NCI-H82 (cell line): ENCODE measurements around the gene GABRB1.

Source experiments
- DNase-seq: peaks from one replicate; lab custom pipeline; 2025; lab: John Stamatoyannopoulos, UW

Gene GABRB1

GRCh38 chr4:47386561-47387235 is 355.3 kb downstream of the GABRB1 start:
- no peak for DNase-seq

- DNase-seq, result no peak
Measured at GRCh38 chr4:47390428-47391125, 359.2 kb downstream of the GABRB1 start.

DNA sequence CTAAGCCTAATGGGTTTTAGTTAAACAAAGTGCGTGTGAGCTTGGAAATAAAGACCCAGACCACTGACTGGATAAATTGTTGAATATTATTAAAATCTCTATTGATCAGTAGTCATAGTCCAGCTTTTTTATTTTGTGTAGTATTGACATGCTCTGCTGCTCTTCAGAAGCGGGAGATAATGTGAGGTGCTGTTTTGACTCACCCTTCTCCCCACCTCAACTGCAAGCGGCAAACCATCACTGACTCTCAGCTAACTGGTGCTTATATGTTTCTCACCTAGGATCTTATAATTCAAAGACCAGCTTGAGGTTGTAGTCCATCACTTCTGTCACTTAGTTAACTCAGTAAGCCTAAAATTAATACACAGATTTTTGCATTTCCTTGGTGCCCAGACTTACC is 359.9 kb downstream of the GABRB1 start:
- DNase-seq, result no peak

DNA sequence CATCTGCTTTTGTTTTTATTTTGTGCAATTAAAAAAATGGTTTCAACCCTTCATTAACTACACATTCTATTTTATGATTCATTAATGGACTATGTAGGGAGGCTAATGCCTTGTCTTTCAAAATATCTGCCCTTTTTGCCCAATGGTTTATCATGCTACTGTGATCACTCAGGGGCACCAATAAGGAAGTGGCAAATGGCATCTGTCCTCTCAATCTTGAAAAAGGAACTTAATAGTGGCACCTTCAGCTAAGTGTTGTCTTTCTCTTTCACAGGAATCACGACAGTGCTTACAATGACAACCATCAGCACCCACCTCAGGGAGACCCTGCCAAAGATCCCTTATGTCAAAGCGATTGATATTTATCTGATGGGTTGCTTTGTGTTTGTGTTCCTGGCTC is 375.0 kb downstream of the GABRB1 start:
- no peak for DNase-seq

DNA sequence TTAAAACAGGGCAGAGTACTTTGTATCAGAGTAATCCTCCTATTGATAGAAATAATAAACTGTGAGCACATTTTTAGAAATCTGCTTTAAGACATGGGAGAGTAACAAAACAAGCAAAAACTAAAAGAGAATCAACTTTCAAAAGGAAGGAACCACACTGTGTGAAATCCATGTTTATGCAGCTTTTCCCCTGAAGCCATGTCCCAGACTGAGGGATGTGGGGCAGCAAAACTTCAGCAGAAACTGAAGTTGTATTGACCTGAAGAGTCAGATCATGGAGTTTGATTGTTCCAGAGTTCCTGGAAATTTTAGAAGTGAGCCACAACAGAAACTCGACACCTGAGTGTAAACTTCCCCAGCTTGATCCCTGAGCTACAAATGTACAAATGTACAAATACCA is 378.9 kb downstream of the GABRB1 start:
- no peak for DNase-seq

DNA sequence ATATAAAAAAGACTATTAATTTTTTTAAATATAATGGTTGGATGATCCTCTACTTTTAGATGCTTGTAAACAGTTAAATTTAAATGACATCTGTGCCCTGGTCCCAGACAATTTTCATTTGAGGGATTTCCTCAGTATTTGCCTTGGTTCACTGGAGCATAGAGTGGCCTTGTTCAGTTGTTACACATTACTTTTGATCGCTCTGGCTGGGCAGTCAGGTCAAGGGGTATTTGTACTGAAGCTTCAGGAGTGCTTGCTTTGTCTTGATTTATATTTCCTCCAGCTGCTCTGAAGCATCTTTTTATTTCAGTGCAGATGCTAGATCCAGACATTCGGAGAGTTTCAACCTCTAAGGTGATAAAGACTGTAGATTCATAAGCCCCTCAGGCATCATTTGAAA is 382.2 kb downstream of the GABRB1 start:
- no peak for DNase-seq

GRCh38 chr4:47415719-47416118 is 384.4 kb downstream of the GABRB1 start:
- no peak for DNase-seq

- no peak for DNase-seq
Measured at GRCh38 chr4:47418147-47418546, 386.8 kb downstream of the GABRB1 start.

DNA sequence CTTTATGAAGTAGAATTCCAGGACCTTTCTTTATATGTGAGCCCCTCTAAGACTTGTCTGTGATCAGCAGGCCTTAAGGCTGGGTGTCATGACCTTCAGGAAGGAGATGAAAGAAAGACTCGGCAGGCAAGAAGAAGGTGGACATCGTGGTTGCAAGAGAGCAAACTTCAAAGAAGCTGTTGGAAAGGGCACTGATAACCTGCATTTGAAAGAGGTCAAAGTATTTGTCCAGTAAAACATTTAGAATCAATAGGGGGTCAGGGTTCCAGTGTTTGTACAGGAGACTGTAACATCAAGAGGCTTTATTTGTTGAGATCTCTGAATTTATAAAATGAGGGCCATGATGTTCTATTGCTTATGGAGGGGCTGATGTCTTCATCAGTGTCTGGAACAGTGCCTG is 387.9 kb downstream of the GABRB1 start:
- DNase-seq, result no peak

DNA sequence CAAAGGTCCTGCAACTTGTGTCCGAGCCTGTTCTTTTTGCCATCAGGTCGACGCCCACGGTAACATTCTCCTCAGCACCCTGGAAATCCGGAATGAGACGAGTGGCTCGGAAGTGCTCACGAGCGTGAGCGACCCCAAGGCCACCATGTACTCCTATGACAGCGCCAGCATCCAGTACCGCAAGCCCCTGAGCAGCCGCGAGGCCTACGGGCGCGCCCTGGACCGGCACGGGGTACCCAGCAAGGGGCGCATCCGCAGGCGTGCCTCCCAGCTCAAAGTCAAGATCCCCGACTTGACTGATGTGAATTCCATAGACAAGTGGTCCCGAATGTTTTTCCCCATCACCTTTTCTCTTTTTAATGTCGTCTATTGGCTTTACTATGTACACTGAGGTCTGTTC is 394.3 kb downstream of the GABRB1 start:
- DNase-seq, result no peak

DNA sequence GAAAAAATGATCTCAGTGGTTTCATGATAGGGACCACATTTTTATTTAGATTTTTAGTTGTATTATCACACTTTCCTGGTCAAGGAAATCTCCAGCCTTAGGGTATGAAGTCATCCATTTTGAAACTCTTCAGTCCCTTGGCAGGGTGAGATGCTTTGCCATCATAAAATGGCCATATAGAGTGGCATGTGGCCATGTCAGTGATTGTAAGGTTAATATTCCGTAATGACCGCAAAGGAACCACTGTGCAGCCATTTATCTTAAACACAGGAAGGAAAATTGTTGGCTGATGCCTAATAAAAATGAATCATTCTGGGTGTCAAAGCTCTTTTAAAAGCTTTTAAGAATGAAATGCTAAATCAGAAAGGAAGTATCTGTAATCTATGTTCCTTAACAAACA is 396.6 kb downstream of the GABRB1 start:
- DNase-seq, result no peak

DNA sequence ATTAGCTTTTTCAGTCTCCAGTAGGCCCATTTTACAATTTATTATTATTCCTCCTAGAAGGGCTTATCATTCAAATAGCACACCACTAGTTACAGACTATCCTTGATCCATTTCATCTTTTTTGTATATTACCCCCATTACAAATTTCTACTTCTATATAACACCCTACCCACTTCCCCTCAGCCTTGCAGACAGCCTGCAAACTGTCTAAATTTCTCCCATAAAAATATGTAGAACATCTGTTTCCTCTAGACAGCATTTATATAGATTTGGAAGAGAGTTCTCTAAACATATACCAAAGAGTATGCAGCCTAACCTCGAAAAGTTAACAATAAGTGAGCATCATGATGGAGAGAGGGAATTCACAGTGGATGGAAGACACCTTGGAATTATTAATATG is 401.4 kb downstream of the GABRB1 start:
- no peak for DNase-seq

GRCh38 chr4:47434931-47435330 is 403.6 kb downstream of the GABRB1 start:
- no peak for DNase-seq

DNA sequence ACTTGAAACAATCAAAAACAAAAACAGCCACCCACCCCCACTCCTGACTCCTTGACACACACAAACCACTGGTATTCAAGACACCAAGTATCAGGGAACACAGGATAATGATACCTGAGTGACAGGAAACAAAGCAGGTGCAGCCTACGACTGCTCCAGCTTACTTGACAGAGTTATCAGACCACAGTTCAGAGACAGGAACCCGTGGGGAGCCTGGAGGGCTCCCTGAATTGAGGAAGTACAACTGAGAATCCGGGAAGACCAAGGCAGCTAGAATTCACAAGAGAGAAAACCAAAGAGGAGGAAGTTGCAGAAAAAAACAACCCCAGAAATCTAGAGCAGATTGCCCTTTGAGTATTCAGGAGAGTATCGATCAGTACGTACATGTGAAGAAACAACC is 411.6 kb downstream of the GABRB1 start:
- DNase-seq, result no peak

DNA sequence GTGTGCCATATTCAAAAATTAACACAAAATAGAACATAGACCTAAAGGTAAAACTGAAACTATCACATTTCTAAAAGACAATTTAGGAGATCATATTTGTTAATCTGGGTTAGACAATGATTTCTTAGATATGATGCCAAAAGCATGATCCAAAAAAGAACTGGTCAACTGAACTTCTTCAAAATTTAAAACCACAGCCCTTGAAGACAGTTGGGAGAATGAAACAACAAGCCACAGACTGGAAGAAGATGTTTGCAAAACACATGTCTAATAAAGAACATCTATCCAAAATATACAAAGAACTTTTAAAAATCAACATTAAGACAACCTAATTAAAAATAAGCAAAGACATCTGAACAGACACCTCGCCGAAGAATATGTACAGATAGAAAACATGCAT is 412.7 kb downstream of the GABRB1 start:
- no peak for DNase-seq

- DNase-seq, result no peak
Measured at GRCh38 chr4:47451657-47452056, 420.3 kb downstream of the GABRB1 start.

DNA sequence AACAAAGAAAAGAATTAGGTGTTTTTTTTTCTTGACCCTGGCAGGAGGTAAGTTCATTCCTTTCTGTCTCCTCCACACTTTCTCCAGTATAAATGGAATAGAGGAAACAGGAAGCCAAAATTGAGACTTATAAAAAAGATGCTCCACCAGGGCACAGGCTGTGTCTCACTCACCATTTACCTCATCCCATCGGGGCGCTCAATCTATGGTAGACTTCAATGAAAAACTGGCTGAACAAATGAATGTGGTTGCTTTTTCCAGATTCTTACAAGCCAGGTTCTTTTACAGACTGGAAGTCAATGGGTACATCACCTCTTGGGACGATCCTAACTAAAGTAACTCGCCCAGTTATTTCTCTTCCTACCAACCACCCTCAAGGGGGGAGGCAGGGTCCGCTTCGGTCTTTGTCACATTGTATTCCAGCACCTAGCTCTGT is 431.4 kb downstream of the GABRB1 start:
- no peak for DNase-seq

GRCh38 chr4:47463235-47463956 is 432.0 kb downstream of the GABRB1 start, which contains the start of gene COMMD8:
TSS of gene COMMD8 (minus strand) at chr4:47463702. CDS start at chr4:47463651, 51 bp downstream.
- peak; percentile 98 for DNase-seq

DNA sequence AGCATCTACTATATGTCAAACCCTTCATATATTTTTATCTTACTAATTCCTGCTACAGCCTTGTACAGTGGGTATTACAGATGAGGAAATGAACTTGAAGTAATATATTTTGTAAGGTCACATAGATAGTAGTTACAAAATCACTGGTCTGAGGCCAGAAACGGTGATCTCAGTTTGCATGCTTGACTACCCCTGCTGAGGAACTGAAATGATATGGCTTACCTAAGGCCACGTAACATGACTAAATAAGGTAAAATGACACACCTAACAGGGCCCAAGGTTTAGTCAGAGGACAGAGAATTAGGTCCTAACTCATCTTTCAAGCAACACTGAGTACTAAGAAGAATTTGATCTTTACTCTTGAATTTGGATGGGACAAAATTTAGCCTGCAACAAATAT is 433.6 kb downstream of the GABRB1 start:
- no peak for DNase-seq

GRCh38 chr4:47466056-47466785 is 434.9 kb downstream of the GABRB1 start:
- no peak for DNase-seq

- DNase-seq, result no peak
Measured at GRCh38 chr4:47468706-47469365, 437.5 kb downstream of the GABRB1 start.

DNA sequence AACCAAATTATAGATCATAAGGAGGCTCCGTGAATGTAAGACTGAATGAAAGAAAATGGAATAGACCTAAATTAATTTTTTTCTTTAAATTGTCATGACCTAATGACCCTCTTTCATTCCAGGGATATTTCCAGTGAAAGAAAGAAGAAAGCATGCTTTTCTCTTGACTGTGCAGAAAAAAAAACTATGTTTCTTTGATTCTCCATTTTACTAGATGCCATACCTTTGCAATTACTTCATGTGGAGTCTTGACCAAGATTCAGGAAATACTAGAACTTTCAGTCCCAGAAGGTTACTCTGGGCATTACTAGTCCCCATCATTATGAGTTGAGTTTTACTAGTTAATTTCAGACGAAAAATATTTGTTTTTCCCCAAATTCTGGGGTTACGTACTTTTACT is 438.6 kb downstream of the GABRB1 start:
- DNase-seq, result no peak
